Cardiac fibroblast (primary cell): ENCODE results near the gene RSF1.

Experiments
- DNase-seq, 2 donors: peaks; one replicate each; pipeline versions ENCODE4 v3.0.0 to v3.0.0-alpha.2; 2010; ENCODE audit warnings: low read depth in 2 of 2
- H3K4me3 ChIP-seq, 2 donors: replicated peaks in 1 of 2; 1 replicate in 1 of 2; 2 replicates in 1 of 2; pipeline ENCODE4 v1.5.1; 2011; ENCODE audit warnings: low read depth in 2 of 2, low read length in 2 of 2, mild to moderate bottlenecking in 2 of 2, moderate library complexity in 1 of 2
- TF ChIP-seq, protein P1 (sequence below): IDR thresholded peaks from one replicate; pipeline ENCODE4 v1.5.1; 2011; ENCODE audit warnings: low read depth, mild to moderate bottlenecking, low read length, inconsistent platforms

RSF1 gene

DNA sequence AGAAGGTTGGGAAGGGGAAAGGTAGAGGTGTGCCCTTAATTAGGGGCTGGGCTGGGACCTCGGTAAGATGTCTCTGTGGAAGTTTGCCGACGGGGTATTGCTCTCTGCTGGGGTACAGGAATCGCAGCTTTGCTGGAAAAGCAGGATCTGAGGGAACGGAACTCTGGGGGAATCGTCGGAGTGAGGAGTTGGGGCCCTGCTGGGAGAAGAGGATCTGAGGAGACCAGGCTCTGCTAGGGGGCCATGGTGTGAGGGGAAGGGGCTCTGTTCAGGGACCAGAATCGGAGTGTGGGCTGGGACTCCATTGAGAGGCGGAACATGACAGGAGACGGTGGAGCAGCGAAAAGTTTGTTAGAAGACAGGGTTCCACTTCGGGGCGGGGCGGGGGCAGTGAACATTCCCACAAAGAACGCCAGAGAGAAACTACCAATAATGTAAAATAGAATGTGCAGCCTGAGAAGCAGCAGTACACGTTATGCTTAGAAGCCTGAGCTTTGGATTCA is 878 bp upstream of the RSF1 start:
- TF ChIP-seq, protein P1, sequence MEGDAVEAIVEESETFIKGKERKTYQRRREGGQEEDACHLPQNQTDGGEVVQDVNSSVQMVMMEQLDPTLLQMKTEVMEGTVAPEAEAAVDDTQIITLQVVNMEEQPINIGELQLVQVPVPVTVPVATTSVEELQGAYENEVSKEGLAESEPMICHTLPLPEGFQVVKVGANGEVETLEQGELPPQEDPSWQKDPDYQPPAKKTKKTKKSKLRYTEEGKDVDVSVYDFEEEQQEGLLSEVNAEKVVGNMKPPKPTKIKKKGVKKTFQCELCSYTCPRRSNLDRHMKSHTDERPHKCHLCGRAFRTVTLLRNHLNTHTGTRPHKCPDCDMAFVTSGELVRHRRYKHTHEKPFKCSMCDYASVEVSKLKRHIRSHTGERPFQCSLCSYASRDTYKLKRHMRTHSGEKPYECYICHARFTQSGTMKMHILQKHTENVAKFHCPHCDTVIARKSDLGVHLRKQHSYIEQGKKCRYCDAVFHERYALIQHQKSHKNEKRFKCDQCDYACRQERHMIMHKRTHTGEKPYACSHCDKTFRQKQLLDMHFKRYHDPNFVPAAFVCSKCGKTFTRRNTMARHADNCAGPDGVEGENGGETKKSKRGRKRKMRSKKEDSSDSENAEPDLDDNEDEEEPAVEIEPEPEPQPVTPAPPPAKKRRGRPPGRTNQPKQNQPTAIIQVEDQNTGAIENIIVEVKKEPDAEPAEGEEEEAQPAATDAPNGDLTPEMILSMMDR = no peak
- peak; percentile 40 to 58 for DNase-seq
- peak overlapping the region; percentile 94 to 95 for H3K4me3 ChIP-seq

DNA sequence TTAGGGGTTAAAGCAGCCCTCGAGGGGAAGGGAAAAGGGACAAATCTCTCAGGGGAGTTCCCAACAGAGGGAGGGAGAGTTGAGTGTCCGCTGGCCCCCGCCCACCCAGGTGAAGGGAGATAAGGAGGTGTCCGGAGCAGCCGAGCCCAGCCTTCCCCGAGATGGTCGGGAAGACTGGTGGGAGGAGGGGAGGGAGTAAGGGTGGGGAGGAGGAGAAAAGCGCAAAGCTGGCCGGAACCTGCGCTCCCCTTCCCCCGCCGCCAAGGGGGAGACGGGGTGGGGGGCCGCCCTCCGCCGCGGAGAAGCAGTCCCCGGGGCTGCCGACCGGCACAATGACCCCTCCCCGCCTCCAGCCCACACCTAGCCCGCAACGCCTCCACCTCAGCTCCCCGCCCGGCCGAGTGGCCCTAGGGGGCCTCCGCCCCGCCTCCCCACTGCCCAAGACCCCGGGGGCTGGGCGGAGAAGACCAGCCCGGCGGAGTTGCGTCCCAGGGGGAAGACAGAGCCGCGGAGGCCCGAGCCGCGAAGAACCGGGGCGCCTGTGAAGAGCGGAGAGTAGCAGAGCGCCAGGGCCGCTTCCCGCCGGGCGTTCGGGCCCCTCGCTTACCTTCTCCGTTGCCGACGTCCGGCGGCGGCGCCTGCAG is 479 bp downstream of the RSF1 start:
- DNase-seq = peak; percentile 28 to 33
- TF ChIP-seq, protein P1 = no peak
- peak overlapping the region; percentile 94 to 95 for H3K4me3 ChIP-seq

DNA sequence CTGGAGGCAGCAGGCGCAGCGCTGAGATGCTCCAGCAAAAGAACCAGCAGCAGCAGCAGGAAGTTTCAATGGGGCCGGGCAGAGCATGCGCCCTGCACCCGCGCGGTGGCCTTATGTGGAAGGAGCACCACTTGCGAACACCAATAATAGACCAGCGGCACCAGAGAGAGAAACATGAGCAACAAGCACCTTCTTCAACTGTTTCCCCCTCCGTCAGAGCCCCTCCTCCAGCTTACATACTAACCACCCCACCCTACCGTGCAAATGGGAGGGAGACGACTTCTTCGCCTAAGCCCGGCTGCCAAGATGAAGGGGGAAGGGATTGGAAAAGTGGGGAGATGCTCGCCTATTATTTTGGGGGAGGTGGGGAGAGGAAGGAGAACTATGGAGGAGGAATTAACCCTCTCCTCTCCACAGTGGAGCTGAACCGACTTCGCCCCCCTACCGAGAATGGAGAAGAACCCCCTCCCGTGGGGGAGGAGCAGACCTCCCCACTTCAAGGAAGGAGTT is 1.1 kb downstream of the RSF1 start:
- TF ChIP-seq, protein P1 = peak; percentile 27
- peak; percentile 87 to 92 for DNase-seq
- H3K4me3 ChIP-seq = peak overlapping the region; percentile 94 to 95

DNA sequence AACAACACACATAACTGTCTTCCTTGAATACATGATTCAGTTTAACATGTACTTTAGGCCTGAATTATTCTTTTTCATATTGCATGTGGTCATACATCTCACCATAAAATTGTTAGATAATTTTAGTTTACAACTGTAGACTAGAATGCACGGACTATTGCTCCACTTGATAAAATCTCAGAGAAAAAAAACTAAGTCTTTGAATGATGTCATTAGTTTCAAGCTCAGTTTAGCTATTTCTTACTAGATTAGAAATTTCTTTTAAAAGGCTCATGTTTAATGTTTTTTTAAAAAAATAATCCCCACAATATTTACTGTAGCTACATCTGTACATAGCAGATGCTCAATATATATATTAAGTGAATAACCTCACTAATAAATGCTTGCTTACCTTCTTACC is 5.1 kb downstream of the RSF1 start:
- TF ChIP-seq, protein P1 = no peak
- H3K4me3 ChIP-seq = no peak overlapping the region
- no peak for DNase-seq

DNA sequence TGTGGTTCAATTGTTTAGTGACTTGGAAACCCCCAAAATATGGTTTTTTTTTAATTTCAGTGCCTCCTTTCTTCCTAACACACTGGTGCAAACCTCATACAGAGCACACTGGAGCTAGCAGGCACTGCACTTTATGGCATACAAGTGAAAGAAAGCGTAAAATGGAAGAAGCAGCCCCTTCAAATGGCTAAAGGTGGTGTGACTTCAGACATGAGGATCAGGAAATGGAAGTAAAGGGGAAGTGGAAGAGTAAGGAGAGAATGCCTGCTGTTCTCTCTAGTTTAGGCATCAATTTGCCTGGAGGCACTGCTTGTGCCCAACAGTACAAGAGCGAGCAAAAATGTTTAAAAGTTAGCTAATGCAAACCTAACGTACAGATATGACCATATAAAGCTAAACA is 5.7 kb downstream of the RSF1 start:
- H3K4me3 ChIP-seq = no peak overlapping the region
- TF ChIP-seq, protein P1 = no peak
- no peak for DNase-seq

DNA sequence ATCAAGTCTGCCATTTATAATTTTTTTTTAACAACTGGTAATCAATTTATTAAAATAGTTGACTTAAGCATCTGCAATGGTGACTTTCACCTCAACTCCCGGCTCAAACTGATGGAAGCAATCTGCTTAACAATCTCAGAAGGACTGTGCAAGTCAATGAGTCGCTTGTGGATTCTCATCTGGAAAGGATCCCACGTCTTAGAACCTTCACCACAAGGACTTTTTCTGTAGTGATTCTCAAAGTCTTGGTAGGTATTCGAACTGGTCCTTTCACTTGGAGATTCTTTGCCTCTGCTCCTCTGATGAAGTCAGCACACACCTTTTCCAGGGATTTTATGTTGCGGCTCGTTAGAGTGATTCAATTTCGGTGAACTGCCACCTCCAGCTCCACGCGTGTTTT is 7.3 kb downstream of the RSF1 start:
- H3K4me3 ChIP-seq = no peak overlapping the region
- TF ChIP-seq, protein P1 = no peak
- DNase-seq = peak in 1 of 2 donors; percentile 26

DNA sequence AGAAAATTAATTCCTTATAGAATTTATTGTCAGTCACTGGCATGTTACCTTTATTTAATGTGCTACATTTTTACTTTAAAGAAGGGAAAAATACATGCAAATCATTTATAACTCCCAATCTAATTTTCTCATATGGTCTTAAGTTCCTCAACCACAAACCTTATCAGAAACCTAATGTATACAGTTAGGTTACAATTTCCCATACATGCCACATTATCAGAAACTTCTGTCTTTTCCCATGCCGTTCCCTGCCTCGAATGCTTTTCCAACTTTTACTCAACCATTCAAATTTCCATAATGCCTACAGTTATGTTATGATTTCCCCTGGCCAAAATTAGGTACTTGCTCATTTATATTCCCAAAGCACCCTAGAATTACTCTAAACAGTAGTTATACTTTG is 13.5 kb downstream of the RSF1 start:
- DNase-seq = no peak
- H3K4me3 ChIP-seq = no peak overlapping the region
- TF ChIP-seq, protein P1 = no peak
